Mucosa of gallbladder (tissue), 1 donor: ENCODE results near the gene CLIP1. TPM values are rescaled to one million over a fixed set of nuclear protein-coding genes. Genes with fewer than 3 reads are reported as not detected.
"Not testable (repeated sequence)": the region's sequence is repeated elsewhere in the genome, so short reads cannot be mapped to it uniquely, and the experiment has no call there.

Experiments used
- DNase-seq: peaks from one replicate; pipeline ENCODE4 v3.0.0-alpha.2; 2020; ENCODE audit warnings: low spot score
- total RNA-seq: library from RNA; stranded (reverse); gene quantifications from one replicate; pipeline ENCODE4 v1.2.1, GENCODE V29; 2021
- donor health status: DM: no; HTN: no; CAD: no.

The CLIP1 gene
- 71.6 TPM for total RNA-seq

DNA sequence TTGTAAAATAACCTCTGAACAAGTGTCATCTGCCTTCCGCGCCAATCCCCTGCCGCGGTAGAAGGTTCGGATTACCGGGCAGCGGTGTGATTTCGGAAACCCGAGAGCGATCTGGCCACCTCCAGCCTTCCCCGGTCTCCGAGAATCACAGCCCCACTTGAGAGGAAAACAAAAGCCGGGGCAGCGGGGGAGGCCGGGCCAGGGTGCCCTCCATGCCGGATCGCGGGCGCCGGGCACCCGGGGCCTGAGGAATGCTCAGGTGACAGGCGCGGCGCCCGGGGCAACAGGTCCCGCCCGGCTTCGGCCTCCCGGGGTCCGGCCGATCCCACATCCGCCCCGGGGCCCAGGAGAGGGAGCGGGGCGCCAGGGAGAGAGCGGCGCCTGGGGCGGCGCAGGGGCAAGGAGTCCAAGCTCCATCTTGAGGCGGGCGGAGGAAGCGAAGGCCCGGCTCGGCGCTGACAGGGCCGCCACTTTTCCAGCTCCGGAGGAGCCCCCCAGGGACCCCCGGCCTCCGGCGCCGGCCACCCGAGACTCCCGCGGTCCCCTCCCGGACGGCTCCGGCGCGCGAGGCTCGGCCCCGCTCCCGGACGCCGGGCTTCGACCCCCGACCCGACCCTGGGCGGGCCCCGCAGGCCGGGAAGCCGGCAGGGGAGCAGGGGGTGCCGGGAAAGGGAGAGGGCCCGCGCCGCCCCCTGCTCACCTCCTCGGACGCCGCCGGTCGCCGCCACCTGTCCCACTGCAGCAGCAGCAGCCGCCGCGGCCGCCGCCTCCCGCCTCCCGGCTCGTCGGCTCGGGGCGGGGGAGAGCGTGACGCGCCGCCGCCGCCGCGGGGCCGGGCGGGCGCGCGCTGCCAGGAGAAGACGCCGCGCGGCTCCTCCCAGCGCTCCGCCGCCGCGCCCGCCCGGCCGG is at the start of gene CLIP1:
Gene CLIP1, minus strand, starts transcription at position 849 of the 909 bp plus-strand sequence. CDS start 42,217 bp downstream, outside the sequence.
- peak; percentile 33 for DNase-seq

DNA sequence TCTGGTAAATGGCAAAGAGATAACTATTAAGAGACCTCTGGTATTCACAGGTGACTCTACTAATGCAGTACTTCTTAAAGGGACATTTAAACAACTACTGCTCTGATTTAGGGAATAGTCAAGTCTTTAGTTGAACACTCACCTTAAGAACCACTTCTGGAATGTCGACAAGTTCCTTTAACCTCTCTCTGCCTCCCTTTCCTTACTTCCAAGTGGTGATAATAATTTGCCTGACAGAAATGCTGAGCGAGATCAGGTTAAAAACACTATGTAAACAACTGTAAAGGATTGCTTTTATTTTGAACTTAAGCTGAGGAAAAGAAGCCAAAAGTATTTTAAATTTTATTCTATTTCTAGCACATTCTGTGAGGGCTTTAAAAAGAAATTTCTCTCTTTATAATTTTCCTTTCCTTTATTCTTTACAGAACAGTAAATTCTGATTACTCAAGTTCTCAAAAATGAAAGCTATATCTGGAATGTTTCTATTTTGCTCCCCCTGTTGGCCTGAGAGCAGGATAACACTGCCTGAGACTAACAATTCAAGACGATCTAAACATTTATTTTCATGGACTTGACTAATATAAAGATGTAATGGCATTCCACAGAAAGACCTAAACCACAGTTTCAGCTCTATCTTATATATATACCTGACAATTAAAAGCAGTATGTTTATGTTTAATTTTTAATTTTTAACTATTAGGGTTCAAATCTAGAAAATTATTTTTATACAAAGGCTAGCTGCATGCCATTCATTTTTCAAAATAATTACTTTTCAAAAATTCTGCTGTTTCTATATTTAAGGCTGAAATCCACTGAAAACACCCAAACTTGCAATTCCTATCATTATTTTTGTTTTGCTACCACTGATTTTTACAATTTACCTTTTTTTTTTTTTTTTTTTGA is 49.1 kb upstream of the CLIP1 start:
- DNase-seq, result no peak

- not testable (repeated sequence) for DNase-seq
These were observed 48.1 kb upstream of the CLIP1 start for GRCh38 chr12:122470576-122470975.

DNA sequence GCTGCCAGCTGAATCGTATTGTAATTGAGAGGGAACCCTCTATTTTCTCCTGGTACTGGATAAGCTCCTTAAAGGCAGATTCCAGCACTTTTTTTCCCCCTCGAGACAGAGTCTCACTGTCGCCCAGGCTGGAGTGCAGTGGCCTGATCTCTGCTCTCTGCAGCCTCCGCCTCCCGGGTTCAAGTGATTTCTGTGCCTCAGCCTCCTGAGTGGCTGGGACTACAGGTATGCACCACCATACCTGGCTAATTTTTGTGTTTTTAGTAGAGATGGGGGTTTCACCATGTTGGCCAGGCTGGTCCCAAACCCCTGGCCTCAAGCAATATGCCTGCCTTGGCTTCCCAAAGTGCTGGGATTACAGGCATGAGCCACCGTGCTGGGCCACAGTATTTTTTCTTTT is 47.4 kb upstream of the CLIP1 start:
- DNase-seq, result not testable (repeated sequence)

DNA sequence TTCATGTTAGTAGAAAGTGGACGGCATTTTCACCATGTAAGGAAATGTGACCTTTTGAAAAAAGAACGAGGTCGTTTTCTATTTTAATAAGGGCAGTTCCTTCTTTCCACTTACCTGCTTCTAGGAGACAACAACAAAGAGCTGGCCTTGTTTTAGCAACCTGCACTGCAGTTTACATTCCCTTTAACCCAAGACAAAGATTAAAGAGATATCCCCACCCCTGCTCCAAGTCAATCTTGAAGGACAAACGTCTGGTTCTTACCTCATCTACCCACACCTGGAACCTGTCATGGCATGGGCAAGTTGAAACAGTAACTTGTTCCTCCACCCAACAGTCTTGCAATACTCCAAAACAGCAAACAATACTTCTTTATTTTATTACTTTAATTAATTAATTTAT is 45.5 kb upstream of the CLIP1 start:
- DNase-seq, result no peak

DNA sequence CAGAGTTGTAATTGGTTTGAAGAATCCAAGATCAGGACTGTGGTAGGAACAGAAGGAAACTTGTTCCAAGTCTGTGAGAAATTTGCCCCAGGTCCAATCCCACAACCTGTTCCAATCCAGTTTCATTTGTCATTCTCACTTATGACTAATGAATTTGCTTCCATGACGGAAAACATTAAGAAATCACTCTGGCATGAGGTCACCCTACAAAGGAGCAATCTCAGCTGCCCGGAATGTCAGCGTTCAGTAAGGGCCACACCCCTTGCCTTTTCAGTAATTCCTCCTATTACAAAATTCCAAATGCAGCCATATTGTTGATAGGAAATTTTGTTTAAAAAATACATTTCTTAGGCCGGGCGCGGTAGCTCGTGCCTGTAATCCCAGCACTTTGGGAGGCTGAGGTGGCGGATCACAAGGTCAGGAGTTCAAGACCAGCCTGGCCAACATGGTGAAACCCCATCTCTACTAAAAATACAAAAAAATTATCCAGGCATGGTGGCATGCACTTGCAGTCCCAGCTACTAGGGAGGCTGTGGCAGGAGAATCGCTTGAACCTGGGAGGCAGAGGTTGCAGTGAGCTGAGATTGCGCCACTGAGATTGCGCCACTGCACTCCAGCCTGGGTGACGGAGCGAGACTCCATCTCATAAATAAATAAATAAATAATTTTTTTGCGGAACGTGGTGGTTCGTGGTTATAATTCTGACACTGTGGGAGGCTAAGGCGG is 42.0 kb upstream of the CLIP1 start:
- not testable (repeated sequence) for DNase-seq

GRCh38 chr12:122460641-122461040 is 38.2 kb upstream of the CLIP1 start:
- no peak for DNase-seq

- no peak for DNase-seq
These were observed 37.6 kb upstream of the CLIP1 start for GRCh38 chr12:122460061-122460460.

DNA sequence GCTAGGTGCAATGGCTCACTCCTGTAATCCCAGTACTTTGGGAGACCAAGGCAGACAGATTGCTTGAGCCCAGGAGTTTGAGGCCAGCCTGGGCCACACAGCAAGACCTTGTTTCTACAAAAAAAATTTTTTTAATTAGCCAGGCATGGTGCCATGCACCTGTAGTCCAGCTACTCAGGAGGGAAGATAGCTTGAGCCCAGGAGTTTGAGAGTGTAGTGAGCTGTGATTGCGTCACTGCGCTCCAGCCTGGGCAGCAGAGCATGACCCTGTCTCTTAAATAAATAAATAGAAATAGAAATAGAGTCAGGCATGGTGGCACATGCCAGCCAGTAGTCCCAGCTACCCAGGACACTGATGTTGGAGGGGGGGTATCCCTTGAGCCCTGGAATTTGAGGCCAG is 36.7 kb upstream of the CLIP1 start:
- DNase-seq, result no peak

DNA sequence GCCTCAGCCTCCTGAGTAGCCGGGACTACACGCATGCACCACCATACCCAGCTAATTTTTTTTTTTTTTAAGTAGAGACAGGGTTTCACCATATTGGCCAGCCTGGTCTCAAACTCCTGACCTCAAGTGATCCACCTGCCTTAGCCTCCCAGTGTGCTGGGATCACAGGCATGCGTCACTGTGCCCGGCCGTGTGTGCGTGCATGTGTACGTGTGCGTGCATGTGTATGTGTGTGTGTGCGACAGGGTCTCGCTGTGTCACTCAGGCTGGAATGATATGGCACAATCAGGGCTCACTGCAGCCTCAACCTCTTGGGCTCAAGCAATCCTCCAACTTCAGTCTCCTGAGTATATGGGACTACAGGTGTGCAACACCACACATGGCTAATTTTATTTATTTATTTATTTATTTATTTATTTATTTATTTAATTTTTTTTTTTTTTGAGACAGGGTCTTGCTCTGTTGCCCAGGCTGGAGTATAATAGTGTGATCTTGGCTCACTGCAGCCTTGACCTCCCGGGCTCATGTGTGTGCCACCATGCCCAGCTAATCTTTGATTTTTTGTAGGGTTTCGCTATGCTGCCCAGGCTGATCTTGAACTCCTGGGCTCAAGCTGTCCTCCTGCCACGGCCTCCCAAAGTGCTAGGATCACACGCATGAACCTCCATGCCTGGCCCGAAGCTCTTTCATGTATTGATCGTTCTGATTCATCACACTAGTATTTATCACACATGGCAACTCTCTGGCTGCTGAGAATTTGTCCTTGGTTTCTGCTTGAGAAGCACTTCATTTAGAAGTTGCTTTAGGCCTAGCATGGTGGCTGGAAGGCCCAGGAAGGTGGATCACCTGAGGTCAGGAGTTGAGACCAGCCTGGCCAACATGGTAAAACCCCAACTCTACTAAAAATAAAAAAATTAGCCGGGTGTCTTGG is 35.9 kb upstream of the CLIP1 start:
- no peak for DNase-seq

DNA sequence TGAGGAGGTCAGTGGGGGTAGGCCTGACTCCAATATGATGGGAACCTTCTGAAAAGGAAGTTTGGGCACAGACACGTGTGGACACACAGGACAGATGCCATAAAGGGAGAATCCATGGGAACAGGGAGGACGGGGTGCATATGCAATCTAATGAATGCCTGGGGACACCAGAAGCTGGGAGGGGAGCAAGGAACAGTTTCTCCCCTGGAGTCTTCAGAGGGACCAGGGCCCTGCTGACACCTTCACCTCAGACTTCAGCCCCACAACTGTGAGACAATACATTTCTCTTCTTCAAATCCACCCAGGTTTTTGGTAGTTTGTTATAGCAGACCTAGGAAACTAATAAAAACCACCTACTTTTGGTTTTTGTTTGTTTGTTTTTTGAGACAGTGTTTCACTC is 35.2 kb upstream of the CLIP1 start:
- DNase-seq, result no peak

- DNase-seq, result no peak
These were observed 32.3 kb upstream of the CLIP1 start for GRCh38 chr12:122454739-122455138.

DNA sequence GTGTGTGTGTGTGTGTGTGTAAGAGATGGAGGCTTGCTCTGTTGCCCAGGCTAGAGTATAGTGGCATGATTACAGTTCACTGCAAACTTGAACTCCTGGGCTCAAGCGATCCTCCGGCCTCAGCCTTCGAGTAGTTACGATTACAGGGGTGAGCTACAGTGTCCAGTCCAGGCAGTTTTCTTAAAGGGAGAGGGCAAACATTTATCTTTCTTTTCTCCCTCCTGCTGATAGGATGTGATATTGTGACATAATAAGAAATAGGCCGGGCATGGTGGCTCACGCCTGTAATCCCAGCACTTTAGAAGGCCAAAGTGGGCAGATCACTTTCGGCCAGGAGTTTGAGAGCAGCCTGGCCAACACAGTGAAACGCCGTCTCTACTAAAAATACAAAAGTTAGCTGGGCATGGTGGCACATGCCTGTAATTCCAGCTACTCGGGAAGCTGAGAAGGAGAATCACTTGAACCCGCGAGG is 31.8 kb upstream of the CLIP1 start:
- no peak for DNase-seq

DNA sequence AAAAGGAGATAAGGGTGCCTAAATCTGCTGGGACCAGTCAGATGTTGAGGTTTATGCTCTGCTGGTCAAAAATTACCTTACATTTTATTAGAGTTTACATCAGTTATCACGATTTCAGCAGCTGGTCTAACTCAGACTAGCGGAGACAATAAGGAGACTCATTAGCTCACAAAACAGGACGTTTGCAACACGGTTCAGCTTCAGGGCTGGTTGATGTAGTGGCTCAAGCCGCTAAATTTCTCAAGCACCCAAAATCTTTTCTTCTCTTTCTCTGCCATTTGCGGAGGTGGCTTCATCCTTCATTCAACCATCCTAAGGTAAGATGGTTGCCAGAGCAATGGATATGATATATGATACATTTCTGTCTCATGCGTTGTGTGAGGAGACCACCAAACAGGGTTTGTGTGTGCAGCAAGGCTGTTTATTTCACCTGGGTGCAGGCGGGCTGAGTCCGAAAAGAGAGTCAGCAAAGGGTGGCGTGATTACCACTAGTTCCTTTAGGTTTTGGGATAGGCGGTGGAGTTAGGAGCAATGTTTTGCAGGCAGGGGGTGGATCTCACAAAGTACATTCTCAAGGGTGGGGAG is 30.3 kb upstream of the CLIP1 start:
- no peak for DNase-seq

DNA sequence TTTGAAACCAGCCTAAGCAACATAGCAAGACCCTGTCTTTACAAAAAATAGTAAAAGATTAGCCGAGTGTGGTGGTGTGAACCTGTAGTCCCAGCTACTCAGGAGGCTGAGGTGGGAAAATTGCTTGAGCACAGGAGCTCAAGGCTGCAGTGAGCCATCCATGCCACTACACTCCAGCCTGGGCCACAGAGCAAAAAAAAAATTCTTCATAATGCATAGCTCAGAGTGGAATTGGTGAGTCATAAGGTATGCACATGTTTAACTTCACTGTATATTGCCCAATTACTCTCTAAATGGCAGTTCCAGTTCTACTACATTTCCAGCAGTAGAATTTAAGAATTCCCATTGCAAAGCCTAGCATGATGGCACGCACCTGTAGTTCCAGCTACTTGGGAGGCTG is 26.8 kb upstream of the CLIP1 start:
- no peak for DNase-seq

GRCh38 chr12:122447825-122448224 is 25.4 kb upstream of the CLIP1 start:
- DNase-seq, result not testable (repeated sequence)

GRCh38 chr12:122446390-122446789 is 23.9 kb upstream of the CLIP1 start:
- not testable (repeated sequence) for DNase-seq

GRCh38 chr12:122444071-122444470 is 21.6 kb upstream of the CLIP1 start:
- DNase-seq, result not testable (repeated sequence)

- DNase-seq, result not testable (repeated sequence)
These were observed 16.4 kb upstream of the CLIP1 start for GRCh38 chr12:122438822-122439221.

DNA sequence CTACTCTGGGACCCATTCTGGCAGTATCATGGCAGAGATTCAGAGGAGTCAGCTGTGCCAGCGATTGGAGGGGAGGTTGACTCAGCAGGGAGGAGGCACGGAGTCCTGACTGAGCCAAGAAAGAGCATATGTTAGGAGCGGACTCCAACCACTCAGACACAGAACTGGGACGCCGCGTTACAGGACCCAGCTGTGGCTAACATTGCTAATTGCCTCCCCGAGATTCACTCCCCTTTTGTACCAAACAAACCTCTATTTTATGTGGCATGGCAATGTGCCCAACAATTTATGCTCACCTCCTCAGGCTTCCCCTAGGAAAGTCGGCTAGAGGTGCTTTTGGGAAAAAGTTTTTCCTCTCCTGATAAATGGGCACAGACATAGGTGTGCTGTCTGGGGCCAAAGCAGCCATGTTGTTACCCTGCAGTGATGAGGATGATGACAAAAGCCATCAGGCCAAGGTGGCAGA is 15.2 kb upstream of the CLIP1 start:
- DNase-seq, result peak; percentile 38
